ENCODE measurements around the gene OR8B8. TPM values are rescaled to one million over a fixed set of nuclear protein-coding genes. Genes with fewer than 3 reads are reported as not detected.

OR8B8 gene
- total and polyA plus RNA-seq, 2 of the 4 experiments (the other 2 are of a cell fraction): not detected

GRCh38 chr11:124442442-124442841 is 3.1 kb downstream of the OR8B8 start:
- H3K4ac ChIP-seq (ENCODE audit: low read depth, low read length): no peak overlapping the region
- H4K20me1 ChIP-seq (ENCODE audit: insufficient read depth, low read length): no peaks in the 10 kb centered on the region
- no peak overlapping the region for H4K8ac ChIP-seq (ENCODE audit: low read depth in 2 of 2, low read length in 2 of 2)
- in situ Hi-C loops (cut with MboI; ENCODE audit: low sequenced_read_pairs) (no loop called here), dilution Hi-C loops (cut with HindIII; ENCODE audit: low sequenced_read_pairs, unreplicated experiment) (no loop called here), intact Hi-C loops (cut with micrococcal nuclease) (no loop called here)
- ATAC-seq (ENCODE audit: low read depth) (no peak), DNase-seq (no peak)
- no peaks in the 10 kb centered on the region for H3K4me1 ChIP-seq (ENCODE audit: control insufficient read depth, insufficient read depth, low read length)
- H3K4me3 ChIP-seq (ENCODE audit: insufficient read depth, low read depth, low read length): no peak overlapping the region
- H4K91ac ChIP-seq (ENCODE audit: insufficient read depth, low read depth, low read length): no peak overlapping the region
- no peaks in the 10 kb centered on the region for H3K79me1 ChIP-seq (ENCODE audit: low read depth in 1 of 2, low read length in 2 of 2)
- H3K27me3 ChIP-seq (ENCODE audit: control insufficient read depth, insufficient read depth, low read length): no peaks in the 10 kb centered on the region; the same call in 1 of the 2 replicates
- no peak for TF ChIP-seq MXI1 (IDR thresholded peaks at IDR 0.05; ENCODE audit: borderline replicate concordance, low read depth, low read length)
- TF ChIP-seq NFE2L2 (IDR thresholded peaks at IDR 0.05; ENCODE audit: low read depth, low read length): no peak
- no peak for TF ChIP-seq CHD1 (IDR thresholded peaks at IDR 0.05; ENCODE audit: low read depth, low read length)
- no peak for TF ChIP-seq RCOR1 (IDR thresholded peaks at IDR 0.05; ENCODE audit: insufficient replicate concordance, low read length)
- no peak for TF ChIP-seq MAZ (IDR thresholded peaks at IDR 0.05; ENCODE audit: borderline replicate concordance, low read depth, low read length)
- no peak for TF ChIP-seq SMC3 (IDR thresholded peaks at IDR 0.05; ENCODE audit: low read depth, low read length)
- TF ChIP-seq CEBPB (IDR thresholded peaks at IDR 0.05; ENCODE audit: low read depth, low read length): no peak
- TF ChIP-seq USF2 (IDR thresholded peaks at IDR 0.05; ENCODE audit: low read depth, low read length): no peak
- no peak for TF ChIP-seq POLR2A (IDR thresholded peaks at IDR 0.05; ENCODE audit: low read depth, low read length)
- TF ChIP-seq BHLHE40 (IDR thresholded peaks at IDR 0.05; ENCODE audit: low read depth, low read length): no peak
- TF ChIP-seq RFX5 (IDR thresholded peaks at IDR 0.05; ENCODE audit: low read depth, low read length): no peak
- TF ChIP-seq RAD21 (IDR thresholded peaks at IDR 0.05; ENCODE audit: low read length): no peak
- TF ChIP-seq MAFK (IDR thresholded peaks at IDR 0.05; ENCODE audit: low read depth, low read length): no peak
- TF ChIP-seq, protein P1, sequence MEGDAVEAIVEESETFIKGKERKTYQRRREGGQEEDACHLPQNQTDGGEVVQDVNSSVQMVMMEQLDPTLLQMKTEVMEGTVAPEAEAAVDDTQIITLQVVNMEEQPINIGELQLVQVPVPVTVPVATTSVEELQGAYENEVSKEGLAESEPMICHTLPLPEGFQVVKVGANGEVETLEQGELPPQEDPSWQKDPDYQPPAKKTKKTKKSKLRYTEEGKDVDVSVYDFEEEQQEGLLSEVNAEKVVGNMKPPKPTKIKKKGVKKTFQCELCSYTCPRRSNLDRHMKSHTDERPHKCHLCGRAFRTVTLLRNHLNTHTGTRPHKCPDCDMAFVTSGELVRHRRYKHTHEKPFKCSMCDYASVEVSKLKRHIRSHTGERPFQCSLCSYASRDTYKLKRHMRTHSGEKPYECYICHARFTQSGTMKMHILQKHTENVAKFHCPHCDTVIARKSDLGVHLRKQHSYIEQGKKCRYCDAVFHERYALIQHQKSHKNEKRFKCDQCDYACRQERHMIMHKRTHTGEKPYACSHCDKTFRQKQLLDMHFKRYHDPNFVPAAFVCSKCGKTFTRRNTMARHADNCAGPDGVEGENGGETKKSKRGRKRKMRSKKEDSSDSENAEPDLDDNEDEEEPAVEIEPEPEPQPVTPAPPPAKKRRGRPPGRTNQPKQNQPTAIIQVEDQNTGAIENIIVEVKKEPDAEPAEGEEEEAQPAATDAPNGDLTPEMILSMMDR (conservative IDR thresholded peaks at IDR 0.05; ENCODE audit: low read depth, low read length): no peak
- TF ChIP-seq, protein P2, sequence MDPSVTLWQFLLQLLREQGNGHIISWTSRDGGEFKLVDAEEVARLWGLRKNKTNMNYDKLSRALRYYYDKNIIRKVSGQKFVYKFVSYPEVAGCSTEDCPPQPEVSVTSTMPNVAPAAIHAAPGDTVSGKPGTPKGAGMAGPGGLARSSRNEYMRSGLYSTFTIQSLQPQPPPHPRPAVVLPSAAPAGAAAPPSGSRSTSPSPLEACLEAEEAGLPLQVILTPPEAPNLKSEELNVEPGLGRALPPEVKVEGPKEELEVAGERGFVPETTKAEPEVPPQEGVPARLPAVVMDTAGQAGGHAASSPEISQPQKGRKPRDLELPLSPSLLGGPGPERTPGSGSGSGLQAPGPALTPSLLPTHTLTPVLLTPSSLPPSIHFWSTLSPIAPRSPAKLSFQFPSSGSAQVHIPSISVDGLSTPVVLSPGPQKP (IDR thresholded peaks at IDR 0.05; ENCODE audit: borderline replicate concordance, low read depth, low read length): no peak
- no peaks in the 10 kb centered on the region for H3K9me1 ChIP-seq (ENCODE audit: insufficient read depth, low read length)
- H2BK5ac ChIP-seq (ENCODE audit: low read depth, low read length, poor library complexity, severe bottlenecking): no peak overlapping the region
- ChIA-PET POLR2A (ENCODE audit: unreplicated experiment) (no interaction called here), CTCF (interaction anchor here (0.6 kb wide), 2 partner anchors 26 to 40 kb away, joined by 3 read pairs; no protein-coding TSS in a partner anchor)
- H2BK15ac ChIP-seq (ENCODE audit: low read depth, low read length): no peak overlapping the region
- H2AFZ ChIP-seq (replicated peaks; ENCODE audit: low read length, poor library complexity): no peak overlapping the region
- H3K56ac ChIP-seq (ENCODE audit: extremely low read depth, insufficient read depth, low read length): no peak overlapping the region
- H3K9me3 ChIP-seq (ENCODE audit: control insufficient read depth, insufficient read depth, low read length): no peaks in the 10 kb centered on the region
- H2AK9ac ChIP-seq (replicated peaks; ENCODE audit: low read depth, low read length, poor library complexity): no peak overlapping the region
- no peak overlapping the region for H3K27ac ChIP-seq (ENCODE audit: insufficient read depth, low read length)
- no peak overlapping the region for H3K4me2 ChIP-seq (ENCODE audit: low read depth, low read length)
- H2AK5ac ChIP-seq (ENCODE audit: low read depth, low read length): no peak overlapping the region
- no peak overlapping the region for H2BK20ac ChIP-seq (ENCODE audit: low read depth, low read length)
- H3K14ac ChIP-seq (replicated peaks; ENCODE audit: low read depth, low read length): no peak overlapping the region
- no peak overlapping the region for H3K18ac ChIP-seq (ENCODE audit: low read depth, low read length)
- no peaks in the 10 kb centered on the region for H3K36me3 ChIP-seq (ENCODE audit: control insufficient read depth, insufficient read depth, low read length)
- H3K9ac ChIP-seq (ENCODE audit: low read depth, low read length): no peak overlapping the region
- no TSS peak for BruUV-seq (replicated peaks)
- 20% methylated on average over 3 of the region's 6 CpGs; no CpG with 5 or more reads in 1 of the 2 experiments for WGBS, 2 experiments (ENCODE audit: extremely low coverage in 2 of 2, insufficient read length in 1 of 2)
- no peak overlapping the region for H2BK120ac ChIP-seq (ENCODE audit: low read depth, low read length)
- H3K23ac ChIP-seq (ENCODE audit: low read depth, low read length): no peak overlapping the region
- no peak overlapping the region for H4K5ac ChIP-seq (ENCODE audit: low read depth, low read length)
